AG08395 (cell line): Measurements from ENCODE around the gene GRM8.

Experiments
- DNase-seq: peaks from one replicate; pipeline ENCODE4 v3.0.0; 2012; ENCODE audit warnings: mixed read lengths, low spot score

The GRM8 gene

GRCh38 chr7:126511046-126511445 lies 741.7 kb downstream of the GRM8 start:
- no peak for DNase-seq

- no peak for DNase-seq
These were observed 751.1 kb downstream of the GRM8 start for GRCh38 chr7:126501617-126502016.

DNA sequence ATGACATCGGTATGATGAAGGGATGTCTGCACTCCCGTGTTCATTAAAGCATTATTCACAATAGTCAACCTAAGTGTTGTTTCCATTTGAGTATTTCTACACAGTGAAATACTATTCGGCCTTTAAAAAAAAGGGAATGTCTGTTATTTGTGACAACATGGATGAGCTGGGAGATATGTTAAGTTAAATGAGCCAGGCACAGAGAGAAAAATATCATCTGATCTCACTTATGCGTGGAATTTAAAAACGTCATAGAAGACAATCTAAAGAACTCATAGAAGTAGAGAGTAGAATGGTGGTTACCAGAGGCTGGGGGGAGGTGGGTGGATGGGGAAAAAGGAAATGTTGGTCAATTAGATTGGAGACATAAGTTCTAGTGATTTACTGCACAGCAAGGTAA lies 753.3 kb downstream of the GRM8 start:
- no peak for DNase-seq

- DNase-seq: no peak
These were observed 757.0 kb downstream of the GRM8 start for GRCh38 chr7:126495733-126496132.

DNA sequence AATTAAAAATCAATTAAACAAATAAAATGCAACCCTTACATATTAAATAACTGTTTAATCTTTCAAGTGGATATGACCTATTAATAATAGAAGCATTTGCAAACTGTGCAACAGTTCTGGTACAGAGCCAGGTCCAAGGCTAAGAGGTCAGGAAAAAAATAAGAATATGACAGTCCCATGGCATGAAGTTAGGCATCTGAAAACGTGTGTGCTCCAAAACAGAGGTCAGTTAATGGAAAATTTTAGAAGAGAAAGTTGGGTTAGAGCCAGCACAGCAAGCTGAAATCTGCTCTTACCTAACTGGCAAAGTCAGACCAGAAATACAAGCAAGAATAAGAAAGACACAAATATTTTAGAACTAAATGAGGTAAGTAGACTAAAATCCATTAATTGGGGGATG lies 757.7 kb downstream of the GRM8 start:
- DNase-seq: no peak

DNA sequence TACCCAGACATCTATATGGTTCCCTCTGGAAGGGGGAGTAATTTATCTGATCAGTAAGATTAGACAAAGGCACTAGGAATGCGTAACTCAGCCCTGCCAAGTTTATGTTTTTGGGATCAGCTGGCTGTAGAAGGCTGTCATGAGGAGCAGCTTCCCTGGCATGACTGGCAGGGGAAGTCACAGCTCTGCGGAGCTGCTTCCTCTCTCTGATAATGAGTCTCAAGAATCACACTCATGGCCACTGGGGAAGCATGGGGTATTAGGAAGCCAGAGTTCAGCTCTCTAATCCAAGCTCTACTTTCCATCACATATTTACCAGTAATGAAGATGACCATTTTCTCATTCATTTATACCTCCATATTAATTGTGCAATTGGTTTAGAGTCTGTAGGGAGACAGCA lies 758.9 kb downstream of the GRM8 start:
- no peak for DNase-seq

DNA sequence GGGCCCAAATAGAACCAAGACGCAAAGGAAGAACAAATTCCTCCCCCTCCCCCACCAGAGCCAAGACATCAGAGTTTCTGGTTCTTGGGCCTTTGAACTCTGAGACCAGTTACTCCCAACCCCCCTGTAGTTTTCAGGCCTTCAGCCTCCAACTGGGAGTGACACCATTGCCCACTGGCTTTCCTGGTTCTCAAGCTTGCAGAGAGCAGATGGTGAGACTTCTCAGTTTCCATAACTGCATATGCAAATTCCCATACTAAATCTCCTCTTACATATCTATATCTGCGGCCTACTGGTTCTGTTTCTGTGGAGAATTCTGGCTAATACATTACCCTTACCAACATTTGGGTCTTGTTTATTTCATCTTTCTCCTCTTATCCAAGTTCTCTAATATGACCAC lies 762.9 kb downstream of the GRM8 start:
- no peak for DNase-seq

DNA sequence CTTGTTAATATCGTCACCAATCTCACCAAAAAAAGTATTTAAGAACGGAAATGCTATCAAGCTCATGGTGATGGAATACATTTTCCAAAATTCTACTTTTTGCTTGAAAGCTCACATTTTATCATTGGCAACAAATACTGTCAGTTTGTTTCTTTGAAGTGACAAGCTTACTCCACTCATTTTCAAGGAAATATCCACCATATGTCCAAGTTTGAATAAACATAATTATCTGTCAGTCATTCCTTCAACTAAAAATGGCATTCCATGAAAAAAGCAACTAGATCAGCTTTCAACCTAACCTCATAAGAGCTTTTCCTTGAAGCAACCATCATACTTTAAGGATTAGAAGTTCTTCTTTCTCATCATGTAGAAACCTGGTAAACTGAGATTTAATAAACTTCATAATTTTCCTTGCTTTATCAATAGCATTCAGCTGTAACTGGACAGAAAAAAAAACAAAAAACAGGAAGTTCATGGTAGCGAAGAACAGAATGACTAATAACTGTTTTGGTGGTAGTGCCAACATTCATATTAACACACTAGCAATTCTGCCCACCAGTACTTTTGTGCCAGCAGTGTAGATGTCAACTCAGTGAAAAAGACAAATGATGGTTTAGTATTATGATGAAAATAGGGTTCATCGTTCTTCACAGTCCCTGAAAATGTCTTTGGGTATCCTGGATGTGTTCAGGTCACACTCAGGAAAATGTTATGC lies 764.9 kb downstream of the GRM8 start:
- DNase-seq: no peak

- DNase-seq: no peak
These were observed 765.9 kb downstream of the GRM8 start for GRCh38 chr7:126486806-126487205.

- no peak for DNase-seq
These were observed 767.0 kb downstream of the GRM8 start for GRCh38 chr7:126485791-126486190.

DNA sequence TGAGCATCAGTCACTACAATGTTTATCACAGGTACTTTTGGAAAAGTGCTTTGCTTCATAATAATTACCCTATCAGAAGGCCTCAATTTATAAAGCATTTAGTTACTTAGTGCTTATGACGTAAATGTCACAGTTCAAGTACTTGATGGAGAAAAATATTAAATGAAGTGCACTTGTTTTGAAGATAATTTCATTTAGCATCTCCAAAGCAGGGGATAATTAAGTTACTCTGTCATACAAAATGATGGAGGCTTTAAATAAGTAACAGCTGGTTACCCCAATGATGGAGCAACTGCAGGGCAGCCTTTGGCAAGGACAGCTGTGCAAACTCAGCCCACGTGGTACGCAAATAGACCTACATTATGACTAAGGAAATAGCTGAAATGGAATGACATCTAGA lies 768.8 kb downstream of the GRM8 start:
- DNase-seq: no peak

DNA sequence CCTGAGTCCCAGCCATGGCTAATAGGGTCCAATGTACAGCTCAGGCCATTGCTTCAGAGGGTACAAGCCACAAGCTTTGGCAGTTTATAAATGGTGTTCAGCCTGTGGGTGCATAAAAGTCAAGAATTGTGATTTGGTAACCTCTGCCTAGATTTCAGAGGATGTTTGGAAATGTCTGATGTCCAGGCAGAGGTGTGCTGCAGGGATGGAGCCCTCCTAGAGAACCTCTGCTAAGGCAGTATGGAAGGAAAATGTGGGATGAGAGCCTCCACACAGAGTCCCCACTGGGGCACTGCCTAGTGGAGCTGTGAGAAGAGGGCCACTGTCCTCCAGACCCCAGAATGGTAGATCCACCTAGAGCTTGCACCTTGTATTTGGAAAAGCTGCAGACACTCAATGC lies 779.9 kb downstream of the GRM8 start:
- no peak for DNase-seq

DNA sequence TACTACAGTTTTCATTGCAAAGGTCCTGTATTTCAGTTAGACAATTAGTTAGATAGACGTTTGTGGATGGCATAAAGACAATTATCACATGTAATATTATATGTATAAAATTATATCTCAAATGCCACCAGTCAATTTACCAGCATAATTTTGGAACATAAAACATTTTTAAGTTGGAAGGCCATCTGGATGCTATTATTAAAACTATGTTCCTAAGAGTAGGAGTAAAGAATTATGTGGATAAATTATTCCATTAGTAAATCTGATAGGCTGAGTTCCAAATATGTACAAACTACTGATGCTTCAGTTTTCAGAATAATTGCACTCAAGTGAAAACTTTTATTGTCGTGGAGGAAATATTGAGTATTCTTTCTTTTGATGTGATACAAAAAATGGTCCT lies 790.3 kb downstream of the GRM8 start:
- no peak for DNase-seq

GRCh38 chr7:126460664-126461063 lies 792.1 kb downstream of the GRM8 start:
- DNase-seq: no peak

DNA sequence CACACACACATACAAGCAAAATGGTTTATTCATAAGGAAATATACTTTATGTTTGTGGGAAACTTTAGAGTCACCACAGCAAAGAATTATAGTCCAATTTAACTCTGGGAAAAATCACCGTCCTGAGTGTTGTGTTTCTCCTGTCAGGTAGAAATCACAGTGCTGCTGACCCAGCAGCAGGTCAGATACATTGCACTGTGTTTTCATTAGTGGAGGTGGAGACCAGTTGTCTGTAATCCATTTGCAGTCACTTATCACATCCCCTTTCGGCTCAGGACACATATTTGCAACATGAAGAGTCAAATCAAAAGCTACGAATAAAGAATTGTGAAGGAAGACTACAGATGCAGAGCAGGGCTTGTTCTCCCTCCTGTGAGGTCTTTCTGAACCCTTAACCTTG lies 799.6 kb downstream of the GRM8 start:
- DNase-seq: no peak

DNA sequence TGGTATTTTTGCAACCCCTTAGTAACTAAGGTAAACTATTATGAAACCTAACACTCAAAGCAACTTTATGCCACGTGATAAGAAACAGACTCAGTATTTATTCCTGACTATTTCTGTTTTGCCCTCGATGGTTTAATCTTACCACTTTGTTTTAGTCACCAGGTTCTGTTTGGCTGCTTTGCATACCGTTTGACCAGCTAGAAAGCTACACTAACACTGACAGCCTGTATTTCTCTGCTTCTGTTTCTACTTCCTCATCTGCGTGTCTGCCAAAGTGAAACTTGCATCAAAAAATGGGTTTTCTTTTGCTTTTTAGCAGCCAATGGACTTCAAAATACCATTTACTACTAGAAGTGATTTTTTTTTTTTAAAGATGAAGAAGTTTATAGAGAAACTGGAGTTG lies 802.5 kb downstream of the GRM8 start:
- no peak for DNase-seq

DNA sequence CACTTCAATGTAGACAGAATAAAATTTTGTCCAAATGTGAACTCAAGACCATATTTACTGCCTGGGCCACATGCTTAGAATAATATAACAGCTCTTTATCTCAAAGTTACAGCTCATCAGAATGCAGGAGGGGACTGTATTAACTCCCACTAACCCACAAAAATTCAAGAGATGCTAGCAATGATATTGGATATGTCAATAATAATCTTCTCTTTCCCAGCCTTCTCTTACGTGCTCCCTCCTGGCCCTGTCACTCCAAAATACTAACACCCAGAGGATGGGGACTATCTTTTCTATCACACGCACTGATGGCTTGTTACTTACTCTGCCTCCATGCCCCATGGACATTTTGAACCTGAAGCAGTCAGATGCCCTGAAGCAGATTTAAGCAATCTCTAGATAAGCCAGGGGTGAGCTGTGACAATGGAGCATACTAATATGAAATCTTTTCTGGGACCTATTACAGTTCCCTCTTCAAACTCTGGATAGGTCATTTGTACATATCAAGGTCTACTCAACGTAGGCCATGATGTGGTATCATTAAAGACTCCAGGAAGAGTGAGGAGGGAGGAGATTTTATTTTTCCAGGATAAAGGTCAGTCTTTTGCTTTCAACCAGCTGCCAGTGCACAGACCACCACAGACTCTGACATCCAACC lies 803.0 kb downstream of the GRM8 start:
- no peak for DNase-seq

GRCh38 chr7:126447984-126448383 lies 804.8 kb downstream of the GRM8 start:
- no peak for DNase-seq

DNA sequence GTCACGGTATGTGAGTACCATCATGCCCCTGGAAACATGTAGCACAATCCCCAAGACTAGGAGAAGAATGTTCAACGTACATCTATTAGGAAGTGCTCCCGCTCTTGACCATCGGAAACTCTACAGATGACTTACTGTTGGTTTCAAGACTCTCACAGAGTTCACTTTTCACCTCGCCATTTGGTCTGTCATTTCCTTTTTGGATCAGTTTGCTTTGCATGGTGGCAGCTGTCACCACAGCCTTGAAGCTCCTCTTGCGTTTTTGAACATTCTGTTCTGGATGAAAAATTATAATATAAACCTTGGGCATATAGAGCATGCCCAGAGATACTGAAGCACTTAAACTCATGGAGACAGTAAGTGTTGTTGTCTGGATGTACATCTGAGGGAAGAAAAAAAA lies 806.8 kb downstream of the GRM8 start:
- no peak for DNase-seq

DNA sequence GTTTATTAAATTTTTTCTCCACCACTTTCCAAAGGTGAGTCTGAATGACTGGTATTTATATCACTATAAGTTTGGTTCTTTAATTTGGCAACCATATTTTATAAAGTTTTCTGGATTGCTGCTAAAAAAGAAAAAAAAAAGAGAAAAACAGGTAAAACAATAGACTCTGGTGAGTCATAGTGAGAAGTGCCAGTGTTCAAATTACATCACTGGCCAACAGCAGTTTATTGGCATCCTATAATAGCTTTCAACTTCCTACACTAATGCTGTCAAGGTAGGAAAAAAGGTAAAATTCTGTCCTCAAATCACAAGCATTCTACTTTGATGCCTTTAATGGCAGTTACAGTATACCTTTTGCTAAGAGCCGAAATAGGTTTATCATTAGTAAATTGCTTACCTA lies 808.8 kb downstream of the GRM8 start:
- no peak for DNase-seq

- no peak for DNase-seq
These were observed 809.8 kb downstream of the GRM8 start for GRCh38 chr7:126442908-126443307.

GRCh38 chr7:126441745-126442144 lies 811.0 kb downstream of the GRM8 start:
- DNase-seq: no peak

GRCh38 chr7:126440542-126440941 lies 812.2 kb downstream of the GRM8 start:
- DNase-seq: no peak

DNA sequence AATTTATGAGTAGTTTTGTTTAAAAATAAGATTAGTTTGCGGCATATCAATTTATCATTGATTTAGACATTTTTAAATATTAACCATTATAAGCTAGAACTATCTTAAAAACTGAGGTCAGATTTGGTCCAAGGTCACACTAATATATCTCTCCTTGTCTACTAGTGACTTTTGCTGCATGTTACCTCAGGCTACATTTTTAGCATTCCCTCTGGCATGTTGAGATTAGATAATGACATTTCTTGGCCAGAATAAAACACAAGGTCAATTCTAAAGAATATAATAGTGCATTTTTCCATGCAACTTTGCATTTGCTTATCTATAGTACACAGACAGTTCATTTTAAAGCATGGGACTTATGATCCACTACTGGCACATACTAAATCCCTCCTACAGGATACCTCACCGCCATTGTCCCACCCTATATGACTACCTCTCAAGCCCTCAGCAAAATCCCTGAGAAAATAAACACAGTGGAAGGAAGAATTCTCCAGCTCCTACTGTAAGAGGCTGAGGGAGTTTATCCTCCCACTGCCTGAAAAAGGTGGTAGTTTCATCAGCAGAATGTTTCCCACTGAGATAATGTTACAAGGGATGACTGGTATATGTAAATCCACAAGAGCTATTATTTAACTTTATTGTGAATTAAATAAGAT lies 816.4 kb downstream of the GRM8 start:
- no peak for DNase-seq
